ENCODE data around the gene WDR88.

DNA sequence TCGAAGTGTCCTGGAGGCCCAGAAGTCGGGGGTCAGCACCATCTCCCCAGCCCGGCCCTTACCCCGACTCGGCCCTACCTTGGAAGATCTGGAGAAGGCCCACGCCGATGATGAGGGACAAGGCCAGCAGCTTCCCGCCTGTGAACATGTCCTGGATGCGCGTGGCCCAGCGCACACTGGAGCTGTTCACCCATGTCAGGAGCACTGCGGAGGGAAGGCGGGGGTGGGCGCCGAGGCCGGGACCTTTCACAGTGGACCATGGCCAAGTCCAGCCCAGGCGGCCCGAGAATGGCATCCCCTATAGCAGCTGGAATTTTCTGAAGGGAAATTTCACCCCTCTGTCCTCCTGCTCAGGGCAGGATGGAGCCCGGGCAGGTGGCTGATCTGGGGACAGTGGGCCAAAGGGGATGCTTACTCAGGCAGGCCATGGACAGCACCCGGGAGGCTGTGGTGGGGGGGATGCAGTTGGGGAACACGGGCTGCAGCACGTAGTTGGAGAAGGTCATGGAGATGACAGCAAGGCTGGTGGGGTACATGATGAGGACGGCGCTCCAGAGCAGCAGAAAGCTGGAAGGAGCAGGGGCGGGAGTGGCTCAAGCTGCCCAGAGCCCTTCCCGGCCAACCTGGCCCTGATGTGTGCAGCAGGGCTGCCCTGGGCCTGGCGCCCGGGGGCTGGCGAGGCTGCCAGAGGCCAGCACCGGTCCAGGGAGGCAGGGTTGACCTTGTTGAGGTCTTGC lies 80.7 kb downstream of the WDR88 start:
- TF ChIP-seq POLR2A (IDR thresholded peaks at IDR 0.05): no peak
- TF ChIP-seq, protein P1, sequence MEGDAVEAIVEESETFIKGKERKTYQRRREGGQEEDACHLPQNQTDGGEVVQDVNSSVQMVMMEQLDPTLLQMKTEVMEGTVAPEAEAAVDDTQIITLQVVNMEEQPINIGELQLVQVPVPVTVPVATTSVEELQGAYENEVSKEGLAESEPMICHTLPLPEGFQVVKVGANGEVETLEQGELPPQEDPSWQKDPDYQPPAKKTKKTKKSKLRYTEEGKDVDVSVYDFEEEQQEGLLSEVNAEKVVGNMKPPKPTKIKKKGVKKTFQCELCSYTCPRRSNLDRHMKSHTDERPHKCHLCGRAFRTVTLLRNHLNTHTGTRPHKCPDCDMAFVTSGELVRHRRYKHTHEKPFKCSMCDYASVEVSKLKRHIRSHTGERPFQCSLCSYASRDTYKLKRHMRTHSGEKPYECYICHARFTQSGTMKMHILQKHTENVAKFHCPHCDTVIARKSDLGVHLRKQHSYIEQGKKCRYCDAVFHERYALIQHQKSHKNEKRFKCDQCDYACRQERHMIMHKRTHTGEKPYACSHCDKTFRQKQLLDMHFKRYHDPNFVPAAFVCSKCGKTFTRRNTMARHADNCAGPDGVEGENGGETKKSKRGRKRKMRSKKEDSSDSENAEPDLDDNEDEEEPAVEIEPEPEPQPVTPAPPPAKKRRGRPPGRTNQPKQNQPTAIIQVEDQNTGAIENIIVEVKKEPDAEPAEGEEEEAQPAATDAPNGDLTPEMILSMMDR (IDR thresholded peaks at IDR 0.05): no peak

Data from transverse colon (tissue), 3 donors.